NCI-H2029 (cell line): ENCODE measurements around the gene TMA7.
"Not testable (repeated sequence)": the region's sequence is repeated elsewhere in the genome, so short reads cannot be mapped to it uniquely, and the experiment has no call there.

Experiments
- DNase-seq: peaks from one replicate; lab custom pipeline; 2025; lab: John Stamatoyannopoulos, UW

The TMA7 gene

DNA sequence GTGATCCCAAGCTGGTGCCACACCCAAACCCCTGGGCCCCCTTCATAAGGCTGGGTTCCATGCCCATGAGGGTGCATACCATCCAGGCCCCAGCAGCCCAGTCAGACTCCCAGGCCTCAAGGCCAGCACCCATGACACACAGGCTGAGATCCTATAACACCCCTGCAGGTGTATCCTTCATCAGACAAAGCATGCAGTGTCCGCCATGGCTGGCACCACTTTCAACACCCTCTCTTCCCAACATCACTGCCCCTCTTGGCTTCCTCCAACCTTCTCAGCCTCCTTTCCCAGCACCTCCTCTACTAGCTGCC is 3.6 kb upstream of the TMA7 start:
- no peak for DNase-seq

DNA sequence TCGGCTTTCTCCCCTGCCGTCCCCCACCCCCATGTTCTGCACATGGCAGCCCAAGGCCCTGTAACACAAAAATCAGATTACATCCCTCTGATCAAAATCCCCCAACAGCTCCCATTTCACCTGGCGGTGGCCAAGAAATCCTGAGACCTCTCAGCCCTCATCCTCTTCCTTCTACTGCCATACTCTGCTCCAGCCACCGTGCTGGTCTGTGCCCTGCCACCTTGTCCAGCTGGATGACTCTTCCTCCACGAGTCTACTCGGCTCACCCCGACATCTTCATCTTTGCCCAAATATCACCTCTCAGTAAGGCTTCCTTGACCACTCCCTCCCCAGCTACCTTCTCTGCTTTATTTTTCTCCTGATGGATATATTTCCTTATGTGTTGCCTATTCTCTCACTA is 3.2 kb upstream of the TMA7 start:
- no peak for DNase-seq

DNA sequence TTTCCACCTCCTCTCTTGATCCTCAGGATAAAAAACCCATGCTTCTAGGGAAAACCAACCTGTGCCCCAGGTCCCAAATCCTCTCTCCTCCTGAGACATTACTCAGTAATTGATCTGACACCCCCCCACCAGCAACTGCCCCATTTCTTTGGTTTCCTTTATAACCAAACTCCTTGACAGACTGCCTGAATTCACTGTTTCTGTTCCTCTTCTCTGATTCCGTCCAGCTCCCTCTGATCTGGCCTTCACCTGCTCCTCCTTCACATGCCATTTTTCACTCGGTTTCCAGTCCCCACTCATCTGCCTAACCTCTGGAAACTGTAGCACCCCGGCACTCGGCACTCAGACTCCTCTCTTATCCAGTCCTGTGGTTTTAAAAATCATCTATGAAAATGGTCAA is 2.2 kb upstream of the TMA7 start:
- DNase-seq, result no peak

DNA sequence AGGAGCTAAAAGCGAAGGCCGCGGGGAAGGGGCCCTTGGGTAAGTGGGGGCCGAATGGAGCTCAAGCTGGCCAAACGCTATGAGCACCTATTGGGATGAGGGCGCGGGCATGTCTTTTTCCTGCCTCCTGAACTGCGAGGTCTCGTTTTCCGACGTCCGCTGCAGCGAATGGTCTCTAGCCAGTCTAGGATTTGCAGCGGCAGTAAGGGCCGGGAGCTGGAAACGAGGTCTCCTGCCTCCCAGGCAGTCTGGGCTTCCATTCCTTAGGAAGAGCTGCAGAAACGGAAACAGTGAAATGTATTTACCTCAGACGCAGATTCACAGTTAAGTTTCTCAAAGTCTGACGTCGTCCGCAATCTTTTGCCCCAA is 517 bp downstream of the TMA7 start:
- no peak for DNase-seq

DNA sequence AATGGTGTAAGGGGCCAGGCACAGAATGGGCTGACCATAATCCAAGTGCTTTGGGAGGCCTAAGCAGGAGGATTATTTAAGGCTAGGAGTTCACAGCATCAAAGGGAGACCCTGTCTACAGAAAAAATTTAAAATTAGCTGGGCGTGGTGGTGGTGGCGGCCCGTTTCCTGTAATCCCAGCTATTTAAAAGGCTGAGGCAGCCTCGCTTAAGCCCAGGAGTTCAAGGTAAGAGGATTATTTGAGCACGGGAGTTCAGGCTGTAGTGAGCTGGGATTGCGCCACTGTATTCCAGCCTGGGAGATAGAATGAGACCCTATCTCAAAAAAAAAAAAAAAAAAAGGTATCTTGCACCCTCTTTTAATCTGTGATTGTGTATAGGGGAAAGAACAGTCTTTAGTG is 1.9 kb downstream of the TMA7 start:
- no peak for DNase-seq

DNA sequence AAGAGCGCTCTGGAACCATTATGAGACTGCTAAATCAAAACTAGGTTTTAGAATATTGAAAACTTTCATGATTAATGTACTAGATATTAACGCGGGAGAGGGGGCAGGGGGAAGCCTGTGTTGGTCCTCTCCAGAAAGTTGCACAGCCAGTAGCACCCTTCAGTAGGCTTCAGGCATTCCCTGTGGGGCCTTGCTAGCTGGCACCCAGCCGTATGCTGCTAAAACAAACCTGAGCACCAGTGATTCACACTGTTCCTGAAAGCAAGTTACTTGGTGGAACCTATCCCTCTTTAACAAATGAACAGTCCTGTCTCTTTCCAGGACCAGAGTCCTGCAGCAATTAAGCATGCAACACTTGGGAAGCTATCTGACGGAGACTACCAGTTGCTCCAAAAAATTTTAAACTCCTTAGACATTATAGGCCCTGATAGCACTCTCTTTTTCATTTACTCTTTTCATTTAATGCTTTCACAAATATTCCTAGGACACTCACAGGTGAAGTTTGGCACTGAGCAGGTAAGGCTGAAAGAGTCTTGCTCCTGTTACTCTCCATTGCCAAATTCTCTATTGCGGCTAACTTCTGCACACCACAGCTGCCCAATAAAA is 5.3 kb downstream of the TMA7 start:
- no peak for DNase-seq

DNA sequence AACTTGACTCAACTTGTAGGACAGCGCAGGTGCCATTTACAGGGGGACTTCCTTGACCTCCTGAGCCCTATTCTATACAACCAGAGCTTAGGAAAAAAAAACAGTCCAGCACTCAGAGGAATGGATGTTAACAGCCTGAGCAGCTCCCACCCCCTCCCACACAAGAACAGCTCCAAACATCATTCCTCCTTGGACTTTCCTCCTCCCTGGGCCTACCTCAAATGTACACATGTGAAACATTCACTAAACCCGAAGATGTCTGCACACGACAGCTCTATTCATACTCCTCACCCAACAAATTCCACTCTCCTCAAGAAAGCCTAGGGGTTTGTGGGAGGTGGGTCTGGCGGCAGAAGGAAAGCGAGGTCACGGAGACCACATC is 6.0 kb downstream of the TMA7 start:
- DNase-seq, result no peak

DNA sequence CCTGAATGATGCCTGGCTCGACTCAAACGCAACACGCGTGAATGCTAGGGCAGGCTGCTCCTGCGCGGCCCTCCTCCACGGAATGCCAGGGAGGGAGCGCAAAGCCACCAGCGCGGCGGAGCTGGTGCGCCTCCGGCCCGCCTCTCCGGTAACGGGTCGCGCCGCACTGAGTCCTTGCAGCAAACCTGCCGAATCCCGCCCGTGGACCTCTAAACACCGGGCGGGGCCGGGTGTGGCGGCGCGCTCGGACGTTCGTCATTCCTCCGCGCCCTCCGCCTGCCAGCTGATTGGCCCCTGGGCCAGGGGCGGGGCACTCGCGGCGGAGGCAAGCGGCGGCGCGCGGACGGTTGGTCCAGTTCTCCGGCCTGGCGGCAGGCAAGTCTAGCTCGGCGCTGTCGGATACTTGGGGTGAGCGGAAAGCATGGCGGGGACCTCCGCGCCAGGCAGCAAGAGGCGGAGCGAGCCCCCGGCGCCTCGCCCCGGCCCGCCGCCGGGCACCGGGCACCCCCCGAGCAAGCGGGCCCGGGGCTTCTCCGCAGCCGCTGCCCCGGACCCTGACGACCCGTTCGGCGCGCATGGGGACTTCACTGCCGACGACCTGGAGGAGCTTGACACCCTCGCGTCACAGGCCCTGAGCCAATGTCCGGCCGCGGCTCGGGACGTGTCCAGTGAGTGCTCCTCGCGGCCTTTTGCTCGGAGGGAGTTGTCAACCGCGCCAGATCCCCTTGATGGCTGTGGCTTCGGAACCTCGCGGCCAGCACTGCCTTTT is 6.6 kb downstream of the TMA7 start, which contains the start of gene ATRIP:
Gene ATRIP (plus strand): TSS at position 313 of the 769 bp plus-strand sequence. CDS start 109 bp downstream, at position 422.
- peak; percentile 67 for DNase-seq

DNA sequence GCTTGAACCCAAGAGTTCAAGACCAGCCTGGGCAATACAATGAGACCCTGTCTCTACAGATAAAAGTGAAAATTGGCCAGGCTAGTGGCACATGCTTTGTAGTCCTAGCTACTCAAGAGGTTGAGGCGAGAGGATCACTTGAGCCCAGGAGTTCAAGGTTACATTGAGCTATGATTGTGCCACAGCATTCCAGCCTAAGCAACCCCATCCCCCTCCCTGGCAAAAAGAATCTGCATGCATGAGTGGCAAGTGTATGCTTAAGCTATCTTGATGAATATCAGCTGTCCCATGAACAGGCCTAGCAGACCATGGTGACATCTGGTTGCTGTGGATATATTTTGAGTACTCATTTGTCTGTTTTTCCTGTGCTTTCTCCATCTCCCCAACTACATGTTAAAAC is 11.2 kb downstream of the TMA7 start:
- peak; percentile 16 for DNase-seq

DNA sequence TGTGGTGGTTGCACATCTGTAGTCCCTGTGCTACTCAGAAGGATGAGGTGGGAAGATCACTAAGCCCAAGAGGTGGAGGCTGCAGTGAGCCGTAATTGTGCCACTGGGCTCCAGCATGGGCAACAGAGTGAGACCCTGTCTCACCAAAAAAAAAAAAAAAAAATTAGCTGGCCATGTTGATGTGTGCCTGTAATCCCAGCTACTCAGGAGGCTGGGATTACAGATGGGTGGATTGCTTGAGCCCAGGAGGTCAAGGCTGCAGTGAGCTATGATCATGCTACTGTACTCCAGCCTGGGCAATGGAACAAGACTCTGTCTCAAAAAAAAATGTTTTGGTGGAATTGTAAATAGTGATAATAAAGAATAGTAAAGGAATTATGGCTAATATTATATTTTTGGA is 16.4 kb downstream of the TMA7 start:
- no peak for DNase-seq

DNA sequence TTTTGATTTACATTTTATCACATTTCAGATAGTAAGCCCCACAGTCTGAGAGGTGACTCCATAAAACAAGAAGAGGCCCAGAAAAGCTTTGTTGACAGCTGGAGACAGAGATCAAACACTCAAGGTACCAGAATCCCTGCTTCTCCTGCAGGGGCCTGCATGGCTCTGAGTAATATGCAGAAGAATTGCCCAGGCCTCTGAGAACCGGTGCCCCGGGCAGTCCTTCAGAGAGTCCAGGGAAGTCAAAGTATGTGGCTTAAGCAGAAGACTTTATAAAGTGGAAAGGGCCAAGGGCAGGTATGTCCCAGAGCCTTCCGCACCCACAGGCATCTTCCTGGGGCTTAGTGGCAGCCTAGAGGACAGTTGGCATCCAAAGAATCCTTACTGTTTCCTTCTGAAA is 19.3 kb downstream of the TMA7 start:
- DNase-seq, result no peak

DNA sequence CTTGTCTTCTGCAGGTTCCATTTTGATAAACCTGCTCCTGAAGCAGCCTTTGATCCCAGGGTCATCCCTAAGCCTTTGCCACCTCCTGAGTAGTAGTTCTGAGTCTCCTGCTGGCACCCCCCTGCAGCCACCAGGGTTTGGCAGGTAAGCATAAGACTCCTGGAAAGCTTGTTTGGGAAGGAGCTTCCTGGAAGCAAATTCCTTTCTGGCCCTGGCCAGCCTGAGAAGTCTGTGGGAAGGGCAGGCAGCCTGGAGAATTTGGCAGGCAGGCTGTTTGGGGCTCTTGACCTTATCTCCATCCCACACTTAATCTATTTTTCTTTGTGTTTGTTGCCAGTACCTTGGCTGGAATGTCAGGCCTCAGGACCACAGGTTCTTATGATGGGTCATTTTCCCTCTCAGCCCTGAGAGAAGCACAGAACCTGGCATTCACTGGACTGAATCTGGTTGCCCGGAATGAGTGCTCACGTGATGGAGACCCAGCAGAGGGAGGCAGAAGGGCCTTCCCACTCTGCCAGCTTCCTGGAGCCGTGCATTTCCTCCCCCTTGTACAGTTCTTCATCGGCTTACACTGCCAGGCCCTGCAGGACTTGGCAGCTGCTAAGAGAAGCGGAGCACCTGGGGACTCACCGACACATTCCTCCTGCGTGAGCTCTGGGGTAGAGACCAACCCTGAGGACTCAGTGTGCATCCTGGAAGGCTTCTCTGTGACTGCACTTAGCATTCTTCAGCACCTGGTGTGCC is 19.9 kb downstream of the TMA7 start:
- DNase-seq, result no peak

DNA sequence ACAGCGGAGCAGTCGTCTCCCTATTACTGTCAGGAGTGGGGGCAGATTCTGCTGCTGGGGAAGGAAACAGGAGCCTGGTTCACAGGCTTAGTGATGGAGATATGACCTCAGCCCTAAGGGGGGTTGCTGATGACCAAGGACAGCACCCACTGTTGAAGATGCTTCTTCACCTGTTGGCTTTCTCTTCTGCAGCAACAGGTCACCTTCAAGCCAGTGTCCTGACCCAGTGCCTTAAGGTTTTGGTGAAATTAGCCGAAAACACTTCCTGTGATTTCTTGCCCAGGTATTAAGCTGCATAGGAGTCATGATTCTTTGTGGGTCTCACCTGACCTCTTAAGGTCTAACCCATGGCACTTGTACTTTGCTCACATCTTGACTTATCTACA is 20.5 kb downstream of the TMA7 start:
- no peak for DNase-seq

DNA sequence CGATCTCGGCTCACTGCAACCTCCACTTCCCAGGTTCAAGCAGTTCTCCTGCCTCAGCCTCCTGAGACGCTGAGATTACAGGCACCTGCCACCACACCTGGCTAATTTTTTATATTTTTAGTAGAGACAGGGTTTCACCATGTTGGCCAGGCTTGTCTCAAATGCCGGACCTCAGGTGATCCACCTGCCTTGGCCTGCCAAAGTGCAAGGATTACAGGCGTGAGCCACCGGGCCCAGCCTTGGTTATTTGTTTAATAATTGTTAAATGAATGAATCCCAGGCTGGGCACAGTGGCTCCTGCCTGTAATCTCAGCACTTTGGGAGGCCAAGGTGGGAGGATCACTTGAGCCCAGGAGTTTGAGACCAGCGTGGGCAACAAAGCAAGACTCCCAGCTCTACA is 21.7 kb downstream of the TMA7 start:
- not testable (repeated sequence) for DNase-seq

DNA sequence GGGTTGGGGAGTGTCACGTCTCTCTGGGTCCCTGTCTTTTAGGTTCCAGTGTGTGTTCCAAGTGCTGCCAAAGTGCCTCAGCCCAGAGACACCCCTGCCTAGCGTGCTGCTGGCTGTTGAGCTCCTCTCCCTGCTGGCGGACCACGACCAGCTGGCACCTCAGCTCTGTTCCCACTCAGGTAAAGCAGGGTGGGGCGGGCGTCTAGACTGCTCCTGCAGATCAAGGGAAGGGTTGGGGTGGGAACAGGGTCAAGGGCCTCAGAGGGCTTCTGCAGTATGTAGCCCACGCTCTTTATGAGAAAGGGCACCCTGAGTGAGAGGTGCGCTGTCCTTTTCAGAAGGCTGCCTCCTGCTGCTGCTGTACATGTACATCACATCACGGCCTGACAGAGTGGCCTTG is 23.6 kb downstream of the TMA7 start:
- DNase-seq, result no peak

DNA sequence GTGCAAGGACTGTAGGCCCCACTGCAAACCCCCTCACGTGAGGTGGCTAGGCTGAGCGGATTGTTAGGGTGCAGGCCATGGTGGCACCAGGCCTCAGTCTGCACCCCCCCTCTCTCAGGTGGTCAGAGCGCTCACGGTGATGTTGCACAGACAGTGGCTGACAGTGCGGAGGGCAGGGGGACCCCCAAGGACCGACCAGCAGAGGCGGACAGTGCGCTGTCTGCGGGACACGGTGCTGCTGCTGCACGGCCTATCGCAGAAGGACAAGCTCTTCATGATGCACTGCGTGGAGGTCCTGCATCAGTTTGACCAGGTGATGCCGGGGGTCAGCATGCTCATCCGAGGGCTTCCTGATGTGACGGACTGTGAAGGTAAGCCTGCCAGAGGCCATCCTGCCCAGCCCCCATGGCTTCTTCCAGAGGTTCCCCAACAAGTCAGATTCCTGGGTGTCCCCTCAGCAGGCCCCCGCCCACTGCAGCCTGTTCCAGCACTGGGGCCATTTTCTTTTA is 24.7 kb downstream of the TMA7 start:
- DNase-seq, result no peak

DNA sequence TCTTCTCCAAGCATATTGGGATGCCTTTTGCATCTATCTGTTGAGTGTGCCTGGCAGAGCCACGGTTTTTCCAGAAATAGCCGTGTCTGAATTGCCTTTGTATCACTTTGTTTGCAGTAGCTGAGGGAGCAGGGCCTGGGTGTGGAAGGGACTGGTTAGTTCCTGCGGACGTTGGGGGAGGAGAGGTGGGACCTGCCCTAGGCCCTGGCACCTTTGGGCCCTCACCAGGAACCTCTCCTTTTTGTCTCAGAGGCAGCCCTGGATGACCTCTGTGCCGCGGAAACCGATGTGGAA is 25.1 kb downstream of the TMA7 start:
- peak; percentile 71 for DNase-seq

DNA sequence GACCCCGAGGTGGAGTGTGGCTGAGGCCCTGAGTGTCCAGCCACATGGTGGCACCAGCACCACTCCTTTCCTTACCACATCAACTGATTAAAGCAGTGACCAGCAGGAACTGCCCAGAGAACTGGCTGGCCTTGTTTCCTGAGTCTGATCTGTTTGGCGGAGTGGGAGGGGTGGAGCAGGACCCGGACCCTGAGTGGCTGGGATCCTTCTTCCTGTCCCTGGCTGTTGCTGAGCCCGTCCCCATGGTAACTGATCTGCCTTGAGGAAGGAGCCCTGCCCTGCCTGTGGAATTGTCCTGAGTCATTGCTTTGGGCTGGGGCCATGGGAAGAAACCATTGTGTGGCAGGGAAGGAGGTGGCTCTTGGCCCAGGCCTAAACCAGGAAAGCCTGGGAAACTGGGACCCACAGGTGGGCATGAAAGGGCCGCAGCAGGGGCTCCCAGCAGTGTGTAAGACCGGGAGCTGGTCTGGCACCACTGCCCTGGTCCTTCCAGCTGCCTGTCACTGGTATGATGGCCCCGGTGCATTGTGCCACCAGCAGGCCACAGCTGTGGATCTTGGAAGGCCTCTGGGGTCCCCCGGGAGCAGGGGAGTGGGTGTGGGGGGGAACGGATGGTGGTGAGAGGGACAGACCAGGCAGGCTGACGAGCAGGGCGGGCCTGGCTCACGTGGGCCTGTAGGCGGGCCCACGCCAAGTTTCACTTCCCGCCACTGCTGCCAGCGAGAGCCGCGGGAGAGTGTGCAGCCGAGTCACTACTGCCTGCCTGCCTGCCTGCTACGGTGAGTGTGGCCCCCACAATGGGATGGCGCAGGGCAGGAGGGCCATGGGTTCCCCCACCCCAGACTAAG is 25.7 kb downstream of the TMA7 start:
- DNase-seq, result peak; percentile 97

DNA sequence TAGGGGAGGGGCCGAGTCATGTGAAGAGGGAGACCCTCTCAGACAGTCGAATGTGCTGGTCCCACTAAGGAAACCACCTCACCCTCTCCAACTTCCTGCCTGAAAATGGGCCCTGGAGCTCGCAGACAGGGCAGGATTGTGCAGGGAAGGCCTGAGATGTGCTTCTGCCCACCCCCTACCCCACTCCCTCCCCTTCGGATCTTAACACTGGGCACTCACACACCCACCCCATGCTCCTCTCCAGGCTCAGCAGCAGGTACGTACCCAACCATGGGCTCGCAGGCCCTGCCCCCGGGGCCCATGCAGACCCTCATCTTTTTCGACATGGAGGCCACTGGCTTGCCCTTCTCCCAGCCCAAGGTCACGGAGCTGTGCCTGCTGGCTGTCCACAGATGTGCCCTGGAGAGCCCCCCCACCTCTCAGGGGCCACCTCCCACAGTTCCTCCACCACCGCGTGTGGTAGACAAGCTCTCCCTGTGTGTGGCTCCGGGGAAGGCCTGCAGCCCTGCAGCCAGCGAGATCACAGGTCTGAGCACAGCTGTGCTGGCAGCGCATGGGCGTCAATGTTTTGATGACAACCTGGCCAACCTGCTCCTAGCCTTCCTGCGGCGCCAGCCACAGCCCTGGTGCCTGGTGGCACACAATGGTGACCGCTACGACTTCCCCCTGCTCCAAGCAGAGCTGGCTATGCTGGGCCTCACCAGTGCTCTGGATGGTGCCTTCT is 26.5 kb downstream of the TMA7 start:
- peak; percentile 37 for DNase-seq

DNA sequence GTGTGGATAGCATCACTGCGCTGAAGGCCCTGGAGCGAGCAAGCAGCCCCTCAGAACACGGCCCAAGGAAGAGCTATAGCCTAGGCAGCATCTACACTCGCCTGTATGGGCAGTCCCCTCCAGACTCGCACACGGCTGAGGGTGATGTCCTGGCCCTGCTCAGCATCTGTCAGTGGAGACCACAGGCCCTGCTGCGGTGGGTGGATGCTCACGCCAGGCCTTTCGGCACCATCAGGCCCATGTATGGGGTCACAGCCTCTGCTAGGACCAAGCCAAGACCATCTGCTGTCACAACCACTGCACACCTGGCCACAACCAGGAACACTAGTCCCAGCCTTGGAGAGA is 27.0 kb downstream of the TMA7 start:
- no peak for DNase-seq

DNA sequence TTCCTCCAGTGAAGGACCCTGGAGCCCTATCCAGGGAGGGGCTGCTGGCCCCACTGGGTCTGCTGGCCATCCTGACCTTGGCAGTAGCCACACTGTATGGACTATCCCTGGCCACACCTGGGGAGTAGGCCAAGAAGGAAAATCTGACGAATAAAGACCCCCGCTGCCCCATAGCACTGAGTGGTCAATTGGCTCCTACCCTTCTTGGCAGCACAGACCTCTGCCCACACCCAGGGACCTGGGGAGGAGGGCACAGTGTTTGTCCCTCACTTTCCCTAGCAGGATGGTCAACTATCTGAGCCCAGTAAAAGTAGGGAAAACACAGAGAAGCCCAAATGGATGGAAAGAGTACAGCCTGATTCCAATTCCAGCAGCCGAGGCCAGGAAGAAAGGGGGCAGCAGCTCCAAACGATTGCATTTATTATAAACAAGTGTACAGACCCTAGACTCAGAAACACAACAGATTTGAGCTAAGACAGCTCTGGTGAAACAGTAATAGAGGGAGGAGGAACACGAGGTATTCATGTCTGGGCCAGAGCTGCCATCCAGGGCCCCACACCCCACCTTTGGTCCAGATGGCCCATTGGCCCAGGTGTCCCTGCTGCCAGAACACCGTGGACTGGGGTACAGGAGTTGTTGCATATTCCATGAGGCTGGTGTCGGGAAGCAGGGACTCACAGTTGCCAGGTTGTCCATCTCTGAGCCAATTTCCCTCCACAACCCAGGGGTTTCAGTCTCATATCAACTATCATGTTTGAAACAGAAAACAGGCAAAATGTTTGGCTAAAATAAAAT is 27.6 kb downstream of the TMA7 start:
- no peak for DNase-seq
